GM21825 (cell line): Measurements from ENCODE around the gene OXTR.

Experiments
- ATAC-seq: cut with Tn5 transposase; IDR thresholded peaks from one replicate; pipeline ENCODE4 v1.9.1; 2021; ENCODE audit warnings: mild to moderate bottlenecking, moderate library complexity; ENCODE audit not compliant: unreplicated experiment

The OXTR gene

DNA sequence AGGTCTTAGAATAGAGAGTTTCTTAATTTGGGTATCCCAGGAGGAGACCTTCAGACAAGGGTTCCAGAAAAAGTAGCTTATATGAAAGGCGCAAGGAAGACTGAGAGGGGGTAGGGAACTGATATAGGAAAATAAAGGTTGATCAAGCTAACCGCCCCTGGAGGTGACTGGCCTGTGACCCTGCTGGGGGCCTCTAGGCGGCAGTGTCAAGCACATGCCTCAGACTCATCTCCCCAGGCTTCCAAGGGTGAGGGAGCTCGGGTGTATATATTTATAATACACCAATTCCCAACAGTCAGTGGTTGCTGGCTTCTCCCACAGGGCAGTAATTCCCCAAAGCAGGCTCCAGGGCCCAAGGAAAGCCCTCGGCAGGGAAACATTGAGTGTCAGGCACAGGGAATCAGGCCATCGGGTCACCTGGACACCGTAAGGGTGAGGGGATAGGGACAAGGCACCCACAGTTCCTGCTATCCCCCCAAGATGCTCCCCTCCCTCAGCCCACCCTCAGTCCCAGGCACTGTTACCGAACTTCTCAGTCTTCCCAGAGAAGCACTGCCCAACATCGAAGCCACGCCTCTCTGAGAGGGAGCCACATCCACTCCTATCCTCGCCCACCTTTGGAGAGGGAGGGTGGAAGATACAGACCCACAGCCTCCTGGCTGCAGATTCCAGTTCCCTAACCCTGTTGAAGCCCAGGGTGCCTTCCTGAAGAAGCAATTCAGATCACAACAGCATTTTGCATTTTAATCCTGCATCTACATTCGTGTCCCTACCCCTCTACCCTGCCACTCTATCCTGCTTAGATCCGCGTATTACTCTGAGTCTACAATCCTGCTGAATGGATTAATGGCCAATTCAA, 55.3 kb downstream of the OXTR start:
- no peak for ATAC-seq

DNA sequence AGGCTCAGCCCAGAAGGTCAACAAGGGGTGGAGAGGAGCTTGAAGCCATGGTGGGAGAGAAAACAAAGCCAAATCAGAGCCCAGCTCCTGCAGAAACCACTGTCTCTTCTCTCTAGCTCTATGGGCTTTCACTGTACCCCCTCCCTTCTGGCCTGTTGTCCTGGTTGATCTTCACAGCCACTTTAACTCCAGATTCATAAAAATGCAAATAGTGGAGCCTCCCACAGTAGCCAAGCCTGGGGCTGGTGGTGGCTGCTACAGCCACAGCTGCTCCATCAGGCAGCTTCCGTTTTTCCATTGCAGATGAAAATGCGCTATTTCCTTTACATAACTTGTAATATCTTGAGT, 56.5 kb downstream of the OXTR start:
- no peak for ATAC-seq

GRCh38 chr3:8712045-8712907, 57.1 kb downstream of the OXTR start:
- ATAC-seq = no peak

- no peak for ATAC-seq
These were observed 59.5 kb downstream of the OXTR start for GRCh38 chr3:8709801-8710507.

GRCh38 chr3:8709287-8709686, 60.1 kb downstream of the OXTR start:
- no peak for ATAC-seq

DNA sequence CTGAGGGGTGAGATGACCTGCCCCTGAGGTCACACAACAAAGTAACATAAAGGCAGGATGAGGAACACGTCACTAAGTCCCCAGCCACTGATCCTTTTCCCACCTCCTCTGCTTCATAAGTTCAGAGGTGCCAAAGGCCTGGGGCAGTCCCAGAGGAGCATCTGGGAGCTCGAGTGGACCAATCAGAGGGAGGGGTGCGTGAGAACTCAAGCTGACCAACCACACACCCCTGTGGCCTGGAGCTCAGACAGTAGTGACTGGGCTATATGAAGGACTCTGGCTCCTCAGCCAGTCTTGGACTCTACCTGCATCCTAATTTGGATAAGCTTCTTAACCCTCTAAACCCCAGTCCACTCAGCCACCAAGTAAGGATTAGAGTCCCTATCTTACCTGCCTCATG, 63.8 kb downstream of the OXTR start:
- no peak for ATAC-seq

DNA sequence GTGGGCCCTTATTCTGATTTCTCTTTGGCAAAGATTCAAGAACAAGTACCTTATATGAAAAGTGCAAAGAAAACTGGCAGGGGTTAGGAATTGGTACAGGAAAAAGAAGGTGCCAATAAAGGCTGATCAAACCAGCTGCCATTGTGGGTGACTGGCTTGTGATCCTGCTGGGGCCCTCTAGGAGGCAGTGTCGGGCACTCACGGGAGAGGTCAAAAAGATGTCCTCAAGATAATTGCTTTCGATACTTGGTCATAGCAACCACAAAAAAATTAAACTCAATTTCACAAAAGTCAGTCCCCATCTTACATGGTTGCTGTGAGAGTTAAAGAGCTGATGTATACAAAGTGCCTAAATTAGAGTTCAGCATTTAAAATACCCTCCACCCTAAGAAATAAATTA, 66.9 kb downstream of the OXTR start:
- no peak for ATAC-seq
